Subcutaneous adipose tissue (tissue), 4 donors: ENCODE data around the gene TSNAXIP1. TPM values are rescaled to one million over a fixed set of nuclear protein-coding genes. Genes with fewer than 3 reads are reported as not detected.

Source experiments
- CTCF ChIP-seq: fragments of 450-650 bp; IDR thresholded peaks from one replicate; pipeline ENCODE4 v1.5.1; 2016; ENCODE audit warnings: low read depth, mild to moderate bottlenecking, control low read depth, antibody characterized with exemption, moderate library complexity
- total RNA-seq, 4 donors: library from RNA; depleted of rRNA; stranded (reverse); fragments of >200 nt; gene quantifications; one replicate each; pipeline ENCODE4 v1.1.0, GENCODE V29; 2016

The TSNAXIP1 gene
- total RNA-seq, 4 donors from 2014 or later: 0.88 to 1.5 (median 1.0) TPM; not detected in 1

- no peak for TF ChIP-seq CTCF
Measured at GRCh38 chr16:67804853-67805542, 1.7 kb upstream of the TSNAXIP1 start.

- TF ChIP-seq CTCF: no peak
Measured at GRCh38 chr16:67805718-67806427, 816 bp upstream of the TSNAXIP1 start.

- no peak for TF ChIP-seq CTCF
Measured at GRCh38 chr16:67807148-67807682, 526 bp downstream of the TSNAXIP1 start.

- no peak for TF ChIP-seq CTCF
Measured at GRCh38 chr16:67811899-67812298, 5.2 kb downstream of the TSNAXIP1 start.

DNA sequence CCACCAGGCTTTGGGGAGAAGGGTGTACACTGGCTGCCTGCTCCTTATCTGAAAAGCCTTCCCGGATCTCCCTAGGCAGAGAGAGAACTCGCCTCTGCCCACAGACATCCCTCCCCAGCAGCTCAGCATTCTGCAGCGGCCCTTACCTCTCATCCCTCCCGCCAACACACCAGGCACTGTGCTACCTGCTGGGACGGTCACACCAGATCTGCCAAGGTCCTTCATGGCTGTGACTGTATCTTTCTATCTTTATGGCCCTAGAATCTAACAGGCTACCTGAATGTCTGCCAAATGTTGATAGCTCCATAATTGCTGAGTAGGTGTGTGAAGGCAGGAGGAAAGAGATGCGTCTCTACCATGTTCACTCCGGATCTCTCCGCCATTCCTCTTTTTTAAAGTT lies 7.9 kb downstream of the TSNAXIP1 start:
- TF ChIP-seq CTCF: no peak

DNA sequence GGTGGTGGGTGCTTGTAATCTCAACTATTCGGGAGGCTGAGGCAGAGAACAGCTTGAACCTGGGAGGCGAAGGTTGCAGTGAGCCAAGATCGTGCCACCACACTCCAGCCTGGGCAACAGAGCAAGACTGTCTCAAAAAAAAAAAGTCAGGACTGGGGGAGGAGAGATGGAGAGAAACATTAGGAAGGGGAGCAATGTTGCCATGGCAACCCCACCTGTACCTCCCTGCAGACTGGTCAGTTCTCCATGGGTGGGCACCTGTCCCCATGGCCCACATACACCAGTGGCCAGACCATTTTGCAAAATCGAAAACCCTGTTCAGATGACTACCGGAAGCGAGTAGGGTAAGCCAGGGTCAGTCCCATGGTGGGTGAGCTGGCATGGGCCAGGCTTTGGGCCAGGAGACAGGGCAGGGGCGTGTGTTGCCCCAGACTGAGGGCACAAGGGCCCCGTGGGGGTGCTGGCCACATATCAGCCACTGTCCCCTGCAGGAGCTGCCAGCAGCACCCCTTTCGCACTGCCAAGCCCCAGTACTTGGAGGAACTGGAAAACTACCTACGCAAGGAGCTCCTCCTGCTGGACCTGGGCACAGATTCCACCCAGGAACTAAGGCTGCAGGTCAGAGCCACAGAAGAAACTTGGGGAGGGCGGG lies 14.0 kb downstream of the TSNAXIP1 start:
- no peak for TF ChIP-seq CTCF

- no peak for TF ChIP-seq CTCF
Measured at GRCh38 chr16:67822511-67822910, 15.8 kb downstream of the TSNAXIP1 start.
